HG02798 (cell line): ENCODE measurements around the gene SH3BGRL.

Experiments
- ATAC-seq: cut with Tn5 transposase; IDR thresholded peaks from one replicate; pipeline ENCODE4 v1.9.1; 2021; ENCODE audit warnings: mild to moderate bottlenecking; ENCODE audit not compliant: unreplicated experiment, poor library complexity

Gene SH3BGRL

DNA sequence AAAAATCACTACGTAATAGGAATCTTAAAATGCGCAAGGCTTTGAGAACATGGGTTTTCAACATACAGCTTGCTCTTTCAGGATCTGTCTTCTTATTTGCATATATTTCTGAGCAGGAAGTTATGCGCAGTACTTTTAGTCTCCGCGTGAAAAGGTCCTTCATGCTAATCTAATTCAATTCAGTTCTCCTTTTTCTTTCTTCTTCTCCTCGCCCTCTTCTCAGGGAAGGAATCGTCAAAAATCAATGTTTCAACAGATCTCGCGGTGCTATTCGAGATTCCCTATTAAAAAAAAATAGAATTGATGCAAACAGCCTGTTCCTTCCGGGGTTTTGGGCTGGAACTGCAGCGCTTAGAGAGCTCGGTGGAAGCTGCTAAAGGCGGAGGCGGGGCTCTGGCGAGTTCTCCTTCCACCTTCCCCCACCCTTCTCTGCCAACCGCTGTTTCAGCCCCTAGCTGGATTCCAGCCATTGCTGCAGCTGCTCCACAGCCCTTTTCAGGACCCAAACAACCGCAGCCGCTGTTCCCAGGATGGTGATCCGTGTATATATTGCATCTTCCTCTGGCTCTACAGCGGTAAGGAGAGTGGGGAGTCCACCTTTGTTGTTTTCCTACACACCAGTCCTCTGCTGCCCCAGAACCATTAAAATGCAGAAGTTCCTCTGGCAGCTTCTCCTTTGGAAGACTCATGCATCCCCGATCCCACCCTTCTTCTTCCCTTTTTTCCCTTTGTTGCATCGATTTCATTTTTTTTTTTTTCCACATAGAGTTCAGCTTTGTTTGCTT, at the start of gene SH3BGRL, which contains the start of gene HMGN5:
Gene SH3BGRL, plus strand, starts transcription at position 432 of the 785 bp plus-strand sequence. Its CDS starts 99 bp downstream, at position 531.
Gene HMGN5, minus strand, starts transcription at position 243 of the 785 bp plus-strand sequence. CDS start 80,364 bp downstream, outside the sequence.
- peak; percentile 97 for ATAC-seq

DNA sequence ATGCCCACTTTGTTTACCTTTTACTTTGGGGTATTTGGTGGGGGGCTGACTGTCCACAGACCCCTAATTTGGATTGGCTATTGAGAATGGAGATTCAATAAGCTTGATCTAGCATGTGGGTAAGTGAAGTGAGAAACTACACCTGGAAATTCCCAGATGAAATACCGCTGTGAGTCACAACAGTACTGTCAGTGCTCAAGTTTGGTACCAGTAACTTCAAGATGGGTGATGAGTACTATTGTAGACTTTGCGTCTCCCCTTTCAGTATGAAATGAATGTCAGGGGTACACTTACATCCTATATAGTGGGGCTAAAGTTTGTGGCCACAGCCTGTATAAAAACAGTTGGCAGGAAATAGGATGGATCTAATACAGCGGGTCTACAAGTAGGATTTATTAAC, 33.5 kb upstream of the SH3BGRL start:
- ATAC-seq: peak; percentile 41

DNA sequence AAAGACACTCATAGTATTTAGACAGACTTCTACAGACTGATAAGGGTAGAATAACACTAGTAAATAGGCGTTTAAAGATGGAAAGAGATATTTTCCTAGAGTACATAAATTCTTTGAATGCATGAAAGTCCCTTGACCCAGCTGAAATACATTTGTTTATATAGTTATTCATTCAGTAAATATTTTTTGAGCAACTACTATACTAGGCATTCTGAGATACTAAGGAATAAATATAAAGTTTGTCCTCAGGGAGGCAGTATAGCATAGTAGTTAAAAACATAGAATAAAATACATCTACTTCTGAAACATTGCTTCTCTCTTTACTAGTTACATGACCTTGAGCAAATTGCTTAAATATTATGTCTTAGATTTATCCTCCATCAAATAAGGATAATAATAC, 27.6 kb upstream of the SH3BGRL start:
- ATAC-seq: no peak

DNA sequence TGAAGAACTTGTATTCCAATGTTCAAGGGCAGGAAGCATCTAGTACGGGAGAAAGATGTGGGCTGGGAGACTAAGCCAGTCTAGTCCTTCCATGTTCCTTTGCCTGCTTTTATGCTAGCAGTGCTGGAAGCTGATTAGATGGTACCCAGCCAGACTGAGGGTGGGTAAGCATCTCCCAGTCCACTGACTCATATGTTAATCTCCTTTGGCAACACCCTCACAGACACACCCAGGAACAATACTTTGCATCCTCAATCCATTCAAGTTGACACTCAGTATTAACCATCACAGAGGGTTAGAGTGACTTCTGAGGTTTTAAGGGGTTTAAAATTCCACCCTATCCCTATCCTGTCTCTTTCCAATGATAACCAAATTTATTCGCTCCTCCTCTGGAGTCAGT, 6.6 kb upstream of the SH3BGRL start:
- no peak for ATAC-seq

DNA sequence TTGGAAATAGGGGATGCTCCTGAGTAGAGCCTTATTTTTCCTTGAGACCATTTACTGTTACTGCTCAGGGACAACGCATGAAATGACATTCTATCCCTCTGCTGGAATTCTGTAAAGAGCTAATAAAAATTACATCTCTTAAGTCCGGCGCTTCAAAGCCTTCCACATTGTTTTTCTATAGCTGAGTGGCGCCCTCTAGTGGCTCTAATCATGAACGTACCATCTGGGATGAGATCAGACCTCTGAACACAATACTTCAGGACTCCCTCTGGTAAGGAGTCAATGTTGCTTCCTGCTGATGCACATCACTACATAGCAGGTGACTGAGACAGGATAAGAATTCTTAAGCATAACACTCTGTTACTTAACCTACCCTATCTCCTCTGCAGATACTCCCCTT, 6.2 kb upstream of the SH3BGRL start:
- ATAC-seq: peak; percentile 93

DNA sequence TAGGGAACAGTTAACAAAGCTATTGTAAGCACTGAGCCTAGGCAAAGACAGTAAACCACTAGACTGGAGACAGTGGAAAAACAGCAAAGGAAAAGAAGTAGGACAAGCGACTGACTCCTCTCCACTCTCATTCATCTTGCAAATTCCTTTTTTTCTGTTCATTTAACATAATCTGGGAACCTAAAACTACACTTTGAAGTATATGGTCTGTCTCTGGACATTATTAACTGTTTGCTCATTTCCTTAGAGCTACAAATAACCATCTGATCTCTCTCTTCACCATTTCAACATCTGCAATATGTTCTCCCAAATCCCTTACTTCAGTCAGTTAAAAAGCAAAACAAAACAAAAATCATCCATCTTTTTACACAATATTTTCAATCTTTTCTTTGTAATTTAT, 831 bp upstream of the SH3BGRL start:
- no peak for ATAC-seq

DNA sequence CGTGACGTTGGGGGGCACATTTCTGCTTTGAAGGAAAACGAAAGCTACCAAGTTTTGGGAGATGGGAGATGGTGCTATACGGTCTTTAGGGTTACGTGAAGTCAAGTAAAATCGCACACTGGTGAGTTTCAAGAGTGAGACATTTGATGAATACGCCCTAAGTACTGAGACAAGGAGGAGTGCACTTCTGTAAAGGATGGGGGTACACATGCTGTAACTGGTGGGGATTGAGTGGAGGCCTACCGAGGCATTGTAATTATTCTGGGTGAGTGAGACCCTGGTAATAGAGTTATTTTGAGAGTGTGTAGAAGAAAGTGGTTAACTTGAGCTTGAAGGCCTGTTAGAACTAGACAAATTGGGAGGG, 536 bp downstream of the SH3BGRL start:
- no peak for ATAC-seq

DNA sequence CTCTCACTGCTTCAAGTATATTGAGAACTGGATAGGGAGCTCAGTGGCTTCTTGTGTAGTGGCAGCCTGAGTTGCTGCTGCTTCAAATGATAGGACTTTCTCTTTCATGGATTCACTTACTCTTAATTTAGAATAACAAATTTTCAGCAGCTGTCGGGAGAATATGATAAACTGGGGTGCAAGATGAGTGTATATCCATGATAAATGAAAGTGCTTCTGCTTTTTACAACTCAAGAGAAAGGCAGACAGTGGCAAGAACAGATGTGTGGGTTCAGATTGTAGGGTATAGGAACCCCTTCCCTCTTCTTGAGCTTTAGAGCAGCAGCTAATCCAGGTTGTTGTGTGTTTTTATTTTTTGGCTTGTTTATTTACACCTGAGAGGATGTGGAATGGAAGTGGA, 1.0 kb downstream of the SH3BGRL start:
- no peak for ATAC-seq

DNA sequence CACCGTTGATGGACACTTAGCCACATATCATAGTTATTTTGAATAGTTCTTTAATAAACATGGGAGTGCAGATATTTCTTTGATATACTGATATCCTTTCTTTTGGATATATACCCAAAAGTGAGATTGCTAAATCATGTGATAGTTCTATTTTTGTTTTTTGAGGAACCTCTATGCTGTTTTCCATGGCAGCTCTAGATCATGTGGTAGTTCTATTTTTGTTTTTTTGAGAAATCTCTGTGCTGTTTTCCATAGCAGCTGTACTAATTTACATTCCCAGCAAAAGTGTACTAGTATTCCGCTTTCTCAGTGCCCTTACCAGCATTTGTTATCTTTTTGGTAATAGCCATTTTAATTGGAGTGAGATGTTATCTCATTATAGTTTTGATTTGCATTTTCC, 3.6 kb downstream of the SH3BGRL start:
- no peak for ATAC-seq

DNA sequence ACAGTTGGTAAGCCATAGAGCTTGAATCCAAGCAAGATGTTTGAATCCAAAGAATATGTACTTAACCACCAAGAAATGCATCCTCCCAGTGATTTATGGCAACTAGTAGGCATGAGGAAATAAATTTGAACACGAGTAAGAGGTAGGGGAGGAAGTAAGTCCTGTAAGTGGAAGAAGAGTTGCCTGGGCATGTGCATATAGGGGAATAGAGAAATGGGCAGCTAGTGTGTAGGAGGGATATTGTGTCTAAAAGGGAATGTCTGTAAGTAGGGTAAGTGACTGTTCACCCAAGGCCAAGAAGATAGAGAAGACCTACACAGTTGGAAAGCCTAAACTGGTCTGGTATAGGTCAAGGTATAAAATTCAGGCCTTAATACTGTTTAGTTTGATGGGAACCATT, 4.6 kb downstream of the SH3BGRL start:
- ATAC-seq: no peak

DNA sequence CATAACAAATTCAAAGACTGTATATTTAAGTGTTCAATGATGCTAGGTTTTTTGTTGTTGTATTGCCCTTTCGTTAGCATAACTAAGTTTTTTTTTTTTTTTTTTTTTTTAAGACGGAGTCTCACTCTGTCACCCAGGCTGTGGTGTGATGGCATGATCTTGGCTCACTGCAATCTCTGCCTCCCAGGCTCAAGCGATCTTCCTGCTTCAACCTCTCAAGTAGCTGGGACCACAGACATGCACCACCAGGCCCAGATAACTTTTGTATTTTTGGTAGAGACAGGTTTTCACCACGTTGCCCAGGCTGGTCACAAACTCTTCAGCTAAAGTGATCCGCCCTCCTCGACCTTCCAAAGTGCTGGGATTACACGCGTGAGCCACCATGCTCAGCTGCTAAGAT, 7.0 kb downstream of the SH3BGRL start:
- ATAC-seq: no peak

DNA sequence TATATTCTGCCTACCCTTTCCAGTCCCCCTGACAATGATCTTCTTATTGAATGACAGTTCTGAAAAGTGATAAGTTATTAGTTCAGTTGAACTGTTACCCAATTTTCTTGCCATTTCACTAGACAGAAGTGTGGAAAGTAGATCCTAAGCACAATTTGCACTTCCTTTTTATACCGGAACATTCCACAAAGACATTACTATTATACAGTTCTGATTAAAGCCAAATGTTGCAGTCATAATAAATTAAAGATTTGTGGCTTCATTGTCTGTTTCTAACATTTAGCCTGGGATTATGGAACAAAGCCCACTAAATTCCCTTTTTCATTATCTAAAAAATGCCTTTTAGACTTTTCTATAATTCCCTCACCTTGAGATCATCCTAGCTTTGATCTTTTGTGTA, 13.8 kb downstream of the SH3BGRL start:
- ATAC-seq: no peak

DNA sequence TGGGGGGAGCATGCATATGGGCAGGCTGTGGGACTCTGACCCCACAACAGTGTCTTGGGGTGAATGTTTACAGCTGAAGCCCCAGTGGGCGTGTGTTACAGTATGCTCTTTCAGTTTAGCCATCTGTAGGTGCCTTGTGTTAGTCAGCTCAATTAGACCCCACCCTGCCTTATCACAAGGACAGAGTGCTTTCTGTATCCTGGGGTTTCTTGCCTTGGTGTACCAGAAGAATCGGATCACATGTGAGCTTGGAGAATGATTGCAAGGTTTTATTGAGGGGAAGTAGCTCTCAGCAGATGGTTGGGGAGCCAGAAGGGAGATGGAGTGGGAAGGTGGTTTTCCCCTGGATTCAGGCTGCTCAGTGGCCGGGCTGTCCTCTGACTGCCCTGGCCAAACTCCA, 27.3 kb downstream of the SH3BGRL start:
- no peak for ATAC-seq

DNA sequence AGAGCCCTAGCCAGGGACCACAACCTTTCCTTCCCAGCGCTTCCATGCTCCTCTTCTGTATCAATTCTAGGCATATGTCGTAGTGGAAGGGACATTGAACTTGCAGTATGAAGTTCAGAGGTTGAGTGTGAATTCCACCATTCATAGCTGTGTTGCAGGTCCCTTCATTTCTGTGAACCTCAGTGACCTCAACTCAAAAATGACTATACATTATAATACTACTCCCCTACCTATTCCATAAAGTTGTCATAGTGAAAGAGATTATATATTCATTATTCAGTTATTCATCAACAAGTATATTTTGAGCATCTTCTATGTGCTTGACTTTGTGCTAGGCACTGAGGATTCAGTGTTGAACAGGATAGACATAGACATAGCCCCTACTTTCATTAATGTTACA, 28.0 kb downstream of the SH3BGRL start:
- no peak for ATAC-seq

DNA sequence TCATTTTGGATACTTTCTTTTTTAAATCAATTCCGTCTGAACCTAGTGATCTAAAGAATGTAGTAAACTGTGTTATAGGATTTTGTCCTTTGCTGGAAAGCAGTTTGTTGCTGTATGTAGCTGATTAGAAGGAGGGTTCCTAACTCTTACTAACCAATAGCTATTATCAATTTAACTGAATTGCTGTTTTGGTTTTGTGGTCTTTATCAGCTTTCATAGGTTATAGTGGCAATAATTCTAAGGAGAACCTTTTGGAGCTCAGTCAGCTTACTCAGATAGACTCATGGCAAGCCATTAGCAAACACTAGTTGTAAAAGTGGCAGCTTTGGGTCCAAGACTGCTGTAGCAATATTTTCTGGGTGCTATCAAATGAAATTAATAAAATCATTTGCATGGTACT, 29.6 kb downstream of the SH3BGRL start:
- no peak for ATAC-seq

DNA sequence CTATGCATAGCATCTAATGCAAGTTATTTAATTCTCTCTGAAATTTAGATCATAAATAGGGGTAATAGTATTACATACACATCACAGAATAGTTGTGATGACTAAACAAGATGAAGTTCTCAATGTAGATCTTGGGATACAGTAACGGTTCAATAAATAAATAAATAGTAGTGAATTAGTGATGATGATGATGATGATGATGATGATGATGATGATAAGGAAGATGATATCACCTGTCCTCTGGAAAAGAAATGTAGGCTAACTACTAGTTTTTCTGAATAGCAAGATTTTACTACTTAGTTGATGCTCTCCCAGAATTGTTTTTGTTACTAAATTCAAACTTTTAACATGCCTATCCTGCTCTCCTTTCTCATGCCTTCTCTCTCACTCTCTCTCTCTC, 30.3 kb downstream of the SH3BGRL start:
- no peak for ATAC-seq

DNA sequence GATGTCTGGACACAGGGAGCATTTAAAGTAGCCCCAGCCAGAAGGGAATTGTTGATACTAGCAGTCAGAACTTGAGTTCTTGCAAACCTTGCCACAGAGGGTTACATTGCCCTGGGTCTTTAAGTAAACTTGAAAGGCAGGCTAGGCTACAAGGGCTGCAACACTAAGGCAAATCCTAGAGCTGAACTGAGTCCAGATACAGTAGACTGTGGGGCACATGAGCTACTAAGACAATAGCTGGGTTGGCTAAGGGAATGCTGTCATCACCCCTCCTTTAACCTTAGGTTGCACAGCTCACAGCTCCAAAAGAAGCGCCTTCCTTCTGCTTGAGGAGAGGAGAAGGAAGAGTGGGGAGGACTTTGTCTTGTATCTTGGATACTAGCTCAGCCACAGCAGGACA, 35.6 kb downstream of the SH3BGRL start:
- no peak for ATAC-seq

DNA sequence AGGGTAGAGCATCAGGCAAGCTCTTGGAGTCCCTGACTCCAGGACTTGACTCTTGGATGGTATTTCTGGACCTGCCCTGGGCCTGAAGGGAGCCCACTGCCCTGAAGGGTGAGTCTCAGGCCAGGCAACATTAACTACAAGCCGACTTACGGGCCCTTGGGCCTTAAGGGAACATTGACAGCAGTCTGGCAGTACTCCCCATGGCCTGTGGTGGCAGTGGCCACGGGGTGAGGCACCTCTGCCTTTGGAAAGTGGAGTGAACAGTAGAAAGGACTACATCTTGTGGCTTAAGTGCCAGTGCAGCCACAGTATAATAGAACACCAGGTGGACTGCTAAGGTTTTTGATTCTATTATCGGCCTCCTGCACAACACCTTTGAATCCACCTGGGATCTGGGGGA, 36.3 kb downstream of the SH3BGRL start:
- ATAC-seq: no peak

DNA sequence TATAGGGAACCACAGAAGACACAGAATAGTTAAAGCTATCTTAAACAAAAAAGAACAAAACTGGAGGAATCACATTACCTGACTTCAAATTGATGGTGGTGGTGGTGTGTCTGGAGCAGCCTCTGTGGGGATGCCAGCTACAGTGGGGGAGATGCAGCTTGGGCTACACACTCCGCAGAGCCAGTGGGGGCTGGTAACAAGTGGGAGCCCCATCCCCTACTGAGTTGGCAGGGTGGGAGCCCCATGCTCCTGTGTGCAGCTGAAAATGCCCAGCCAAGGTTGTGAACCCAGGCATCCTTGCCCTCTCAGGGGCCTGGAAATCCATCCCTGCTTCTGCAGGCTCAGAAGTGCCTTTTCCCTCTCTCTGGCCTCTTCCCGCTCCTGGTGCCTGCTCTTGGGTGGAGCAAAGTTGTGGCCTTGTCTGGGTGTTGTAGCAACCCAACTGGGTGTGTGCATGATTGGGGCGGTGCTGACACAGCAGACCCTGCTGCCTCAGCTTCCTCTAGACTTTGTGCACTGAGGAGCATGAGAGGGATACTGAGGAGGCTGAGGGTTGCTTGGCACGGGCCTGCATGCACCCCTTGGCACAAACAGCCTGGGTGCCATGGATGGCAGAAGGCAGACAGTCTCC, 38.9 kb downstream of the SH3BGRL start:
- no peak for ATAC-seq

DNA sequence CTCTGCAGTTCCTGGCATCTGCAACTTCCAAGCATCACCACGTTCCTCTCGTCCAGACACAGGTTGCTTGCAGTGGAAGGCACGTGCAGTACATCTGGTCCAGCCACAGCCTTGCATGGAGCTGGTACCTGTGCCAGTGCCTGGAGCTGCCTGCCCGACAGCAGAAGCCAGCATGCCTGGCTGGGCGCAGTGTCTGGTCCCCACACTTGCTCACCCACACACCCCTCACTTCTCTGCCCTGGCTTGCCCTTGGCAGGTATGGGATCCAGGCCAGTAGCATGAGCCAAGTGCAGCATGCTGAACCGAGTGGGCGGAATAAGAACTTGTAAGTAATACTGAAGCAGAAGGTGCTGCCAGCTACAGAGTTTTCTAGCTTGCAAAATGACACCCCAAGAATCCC, 39.9 kb downstream of the SH3BGRL start:
- no peak for ATAC-seq

DNA sequence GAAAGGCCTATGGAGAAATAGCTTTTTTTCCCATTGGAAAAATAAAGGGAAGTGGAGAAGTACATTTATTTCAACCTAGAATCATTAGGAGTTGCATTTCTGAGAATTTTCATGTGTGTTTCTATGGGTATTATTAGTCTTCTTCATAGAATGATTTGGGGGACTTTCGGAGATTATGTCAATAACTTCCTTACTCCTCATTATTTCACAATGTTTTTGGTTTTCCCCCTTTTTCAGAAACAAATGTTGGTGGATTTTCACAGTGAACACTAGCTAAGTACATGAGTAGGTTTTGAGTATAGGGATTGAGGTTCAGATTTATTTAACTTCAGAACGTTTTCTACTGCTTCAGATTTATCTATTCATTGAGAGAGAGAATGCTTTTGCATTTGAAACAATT, 54.0 kb downstream of the SH3BGRL start:
- no peak for ATAC-seq

DNA sequence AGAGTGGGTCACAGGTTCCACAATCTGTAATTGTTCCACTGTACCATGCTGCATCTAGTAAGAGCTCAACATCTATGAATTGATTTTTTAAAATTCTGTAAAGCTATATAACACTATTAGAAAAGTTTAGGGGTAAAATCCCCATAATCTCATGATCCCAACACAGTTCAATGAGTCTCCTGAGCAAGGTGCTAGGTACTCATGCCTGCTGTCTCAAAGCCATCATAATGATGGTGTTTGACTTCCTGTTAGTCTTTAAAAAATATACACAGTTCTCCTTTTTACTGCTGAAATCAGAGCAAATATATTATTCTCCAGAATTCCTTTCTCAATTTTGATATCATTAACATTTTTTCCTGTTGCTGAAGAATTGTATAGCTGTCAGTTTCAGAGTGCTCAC, 55.9 kb downstream of the SH3BGRL start:
- ATAC-seq: no peak
